ENCODE data around the gene SMYD1.

Gene SMYD1

DNA sequence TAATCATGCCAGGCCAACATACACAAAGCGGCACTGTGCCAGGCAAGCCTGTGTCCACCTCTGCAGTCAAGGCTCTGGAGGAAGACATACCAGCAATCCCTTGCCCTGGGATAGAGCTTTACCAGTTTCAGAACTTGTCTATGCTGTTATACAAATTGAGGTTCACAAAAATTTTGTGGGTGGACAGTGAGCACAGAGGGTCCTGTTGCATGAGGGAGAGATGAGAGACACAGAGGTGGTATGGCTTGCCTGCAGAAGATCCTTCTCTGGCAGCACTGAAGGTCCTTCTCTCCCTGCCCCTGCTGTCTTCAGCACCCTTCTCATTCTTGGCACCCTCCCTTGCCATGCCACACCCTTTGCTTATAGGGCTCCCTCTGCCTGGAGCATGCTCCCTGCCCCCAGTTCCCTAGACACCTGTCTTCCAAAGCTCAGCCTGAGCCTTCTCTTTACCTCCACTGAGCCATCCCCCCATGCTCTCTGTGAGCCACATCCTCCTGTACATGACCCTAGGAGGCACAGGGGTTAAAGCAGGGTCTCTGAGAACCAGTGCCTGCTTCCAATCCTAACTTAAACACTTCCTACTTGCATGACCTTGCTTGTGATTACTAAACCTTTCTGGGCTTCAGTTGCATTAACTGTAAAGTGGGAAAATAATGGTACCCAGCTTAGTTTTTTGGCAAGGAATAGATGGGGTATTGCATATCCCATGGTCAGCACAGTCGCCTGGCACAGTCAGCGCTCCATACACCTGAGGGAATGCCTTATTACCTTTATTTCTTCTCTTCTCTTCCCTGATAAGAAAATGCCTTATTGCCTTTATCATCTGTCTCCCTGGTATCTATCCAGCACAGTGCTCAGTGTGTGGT is 59.4 kb downstream of the SMYD1 start:
- TF ChIP-seq, protein P1, sequence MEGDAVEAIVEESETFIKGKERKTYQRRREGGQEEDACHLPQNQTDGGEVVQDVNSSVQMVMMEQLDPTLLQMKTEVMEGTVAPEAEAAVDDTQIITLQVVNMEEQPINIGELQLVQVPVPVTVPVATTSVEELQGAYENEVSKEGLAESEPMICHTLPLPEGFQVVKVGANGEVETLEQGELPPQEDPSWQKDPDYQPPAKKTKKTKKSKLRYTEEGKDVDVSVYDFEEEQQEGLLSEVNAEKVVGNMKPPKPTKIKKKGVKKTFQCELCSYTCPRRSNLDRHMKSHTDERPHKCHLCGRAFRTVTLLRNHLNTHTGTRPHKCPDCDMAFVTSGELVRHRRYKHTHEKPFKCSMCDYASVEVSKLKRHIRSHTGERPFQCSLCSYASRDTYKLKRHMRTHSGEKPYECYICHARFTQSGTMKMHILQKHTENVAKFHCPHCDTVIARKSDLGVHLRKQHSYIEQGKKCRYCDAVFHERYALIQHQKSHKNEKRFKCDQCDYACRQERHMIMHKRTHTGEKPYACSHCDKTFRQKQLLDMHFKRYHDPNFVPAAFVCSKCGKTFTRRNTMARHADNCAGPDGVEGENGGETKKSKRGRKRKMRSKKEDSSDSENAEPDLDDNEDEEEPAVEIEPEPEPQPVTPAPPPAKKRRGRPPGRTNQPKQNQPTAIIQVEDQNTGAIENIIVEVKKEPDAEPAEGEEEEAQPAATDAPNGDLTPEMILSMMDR (IDR thresholded peaks at IDR 0.05; ENCODE audit: extremely low read depth, missing control alignments): no peak
- DNase-seq (ENCODE audit: low spot score): no peak

DNA sequence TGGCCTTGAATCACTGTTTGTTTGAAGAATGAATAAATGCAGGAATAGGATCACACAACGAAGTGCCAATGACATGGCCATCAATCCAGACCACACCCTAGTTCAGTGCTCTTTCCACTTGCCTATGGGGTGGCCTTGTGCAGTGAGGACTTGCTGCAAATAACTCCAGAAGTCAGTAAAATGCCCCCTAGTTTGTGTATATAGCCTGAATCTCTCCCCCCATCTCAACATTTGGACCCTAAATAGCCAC is 59.9 kb downstream of the SMYD1 start:
- DNase-seq (ENCODE audit: low spot score): no peak

DNA sequence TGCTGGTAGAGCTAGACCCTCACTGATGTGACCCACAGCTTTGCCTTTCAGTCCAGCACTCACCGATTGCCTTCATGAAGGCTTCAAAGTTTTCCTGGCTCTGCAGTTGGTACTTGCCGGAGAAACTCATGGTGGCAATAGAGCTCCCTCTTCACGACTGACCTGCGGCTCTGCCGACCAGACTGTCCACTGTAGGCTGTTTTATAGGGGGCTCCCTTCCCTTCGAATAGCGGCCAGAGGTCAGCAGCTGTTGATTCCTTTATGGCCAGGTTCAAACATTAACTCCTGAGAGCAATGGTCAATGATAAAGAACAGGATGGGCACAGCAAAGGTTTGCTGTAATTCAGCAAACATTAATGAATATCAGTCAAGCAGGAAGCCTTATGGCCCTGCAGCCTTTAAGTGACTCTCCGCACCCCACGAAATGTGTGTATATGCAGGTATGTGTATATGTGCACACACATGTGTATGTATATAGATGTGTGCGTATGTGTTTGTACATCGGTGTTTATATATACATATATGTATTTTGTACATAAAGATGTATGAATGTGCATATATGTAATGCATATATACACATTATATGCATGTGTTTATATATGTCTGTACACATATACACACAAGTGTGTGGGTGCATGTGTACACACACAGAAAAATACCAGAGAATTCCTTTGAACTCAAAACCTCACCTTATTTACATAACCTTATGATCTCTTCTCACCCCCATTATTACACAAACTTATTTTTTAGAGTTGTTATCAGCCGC is 60.4 kb downstream of the SMYD1 start, which contains the start of gene FABP1:
Gene FABP1, minus strand, starts transcription at position 175 of the 766 bp plus-strand sequence. Its CDS starts 45 bp downstream, at position 130.
- TF ChIP-seq, protein P1 (IDR thresholded peaks at IDR 0.05; ENCODE audit: extremely low read depth, missing control alignments): no peak
- no peak for DNase-seq (ENCODE audit: low spot score)

More for the DNA sequence above, 59.9 kb downstream of the SMYD1 start:
- TF ChIP-seq, protein P1 (IDR thresholded peaks at IDR 0.05; ENCODE audit: extremely low read depth, missing control alignments): no peak

DNA sequence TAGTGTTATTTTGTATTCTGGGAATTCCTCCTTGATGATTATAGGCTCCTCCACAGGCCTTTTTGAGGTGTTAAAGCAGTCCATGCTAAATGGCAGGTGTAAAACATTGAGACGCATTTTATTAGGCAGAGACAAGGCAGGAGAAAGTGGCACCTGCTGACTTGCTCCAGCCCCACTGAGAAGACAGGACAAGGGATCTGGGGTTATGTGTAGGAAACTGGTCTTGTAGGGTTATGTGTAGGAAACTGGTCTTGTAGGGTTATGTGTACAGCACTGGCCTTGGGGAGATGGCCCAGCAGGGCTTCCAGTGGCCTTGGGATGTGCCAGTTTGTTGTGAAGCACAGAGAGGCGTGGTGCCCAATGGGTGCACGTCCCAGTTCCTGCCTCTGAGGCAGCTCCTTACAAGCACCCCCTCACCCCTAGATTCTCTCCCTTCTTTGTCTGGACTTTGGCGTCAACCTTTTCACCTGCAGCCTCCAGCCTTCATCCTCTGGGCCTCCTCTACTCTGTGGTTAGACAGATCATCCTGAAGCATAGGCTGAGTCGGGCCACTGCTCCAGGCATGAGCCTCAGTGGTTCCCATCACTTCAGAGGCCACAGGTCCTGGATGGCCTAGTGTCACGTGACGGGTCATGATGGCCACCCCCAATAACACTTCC is 61.2 kb downstream of the SMYD1 start:
- TF ChIP-seq, protein P1 (IDR thresholded peaks at IDR 0.05; ENCODE audit: extremely low read depth, missing control alignments): no peak
- no peak for DNase-seq (ENCODE audit: low spot score)

DNA sequence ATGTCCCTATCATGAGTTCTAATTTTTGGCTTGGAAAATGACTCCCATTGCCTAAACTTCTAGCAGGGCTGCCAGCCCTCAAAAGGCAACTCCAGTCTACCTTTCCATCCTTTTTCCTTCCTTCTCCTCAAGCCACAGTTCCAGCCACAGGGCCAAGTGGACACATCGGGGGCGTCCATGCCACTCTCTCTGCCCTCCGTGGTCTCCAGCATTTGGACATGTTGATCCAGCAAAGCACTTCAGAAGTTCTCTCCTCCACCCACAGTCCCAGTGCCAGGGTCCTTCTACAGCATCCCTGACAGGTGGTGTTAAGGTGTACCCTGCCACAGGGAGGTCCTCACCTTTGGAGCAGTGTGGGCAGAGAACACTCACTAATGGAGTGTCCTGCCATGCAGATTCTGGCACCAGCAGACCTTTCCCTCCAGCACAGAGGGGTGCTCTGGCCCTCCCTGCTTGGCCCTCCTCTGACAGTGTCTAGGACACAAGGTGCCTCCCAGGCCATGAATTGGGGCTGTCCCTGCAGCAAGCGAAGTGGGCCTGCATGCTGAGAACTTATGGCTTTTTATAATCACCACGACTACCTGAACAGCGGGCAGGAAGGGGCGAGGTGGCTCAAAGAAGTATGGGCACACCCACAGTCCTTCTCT is 61.8 kb downstream of the SMYD1 start:
- TF ChIP-seq, protein P1 (IDR thresholded peaks at IDR 0.05; ENCODE audit: extremely low read depth, missing control alignments): no peak
- no peak for DNase-seq (ENCODE audit: low spot score)

DNA sequence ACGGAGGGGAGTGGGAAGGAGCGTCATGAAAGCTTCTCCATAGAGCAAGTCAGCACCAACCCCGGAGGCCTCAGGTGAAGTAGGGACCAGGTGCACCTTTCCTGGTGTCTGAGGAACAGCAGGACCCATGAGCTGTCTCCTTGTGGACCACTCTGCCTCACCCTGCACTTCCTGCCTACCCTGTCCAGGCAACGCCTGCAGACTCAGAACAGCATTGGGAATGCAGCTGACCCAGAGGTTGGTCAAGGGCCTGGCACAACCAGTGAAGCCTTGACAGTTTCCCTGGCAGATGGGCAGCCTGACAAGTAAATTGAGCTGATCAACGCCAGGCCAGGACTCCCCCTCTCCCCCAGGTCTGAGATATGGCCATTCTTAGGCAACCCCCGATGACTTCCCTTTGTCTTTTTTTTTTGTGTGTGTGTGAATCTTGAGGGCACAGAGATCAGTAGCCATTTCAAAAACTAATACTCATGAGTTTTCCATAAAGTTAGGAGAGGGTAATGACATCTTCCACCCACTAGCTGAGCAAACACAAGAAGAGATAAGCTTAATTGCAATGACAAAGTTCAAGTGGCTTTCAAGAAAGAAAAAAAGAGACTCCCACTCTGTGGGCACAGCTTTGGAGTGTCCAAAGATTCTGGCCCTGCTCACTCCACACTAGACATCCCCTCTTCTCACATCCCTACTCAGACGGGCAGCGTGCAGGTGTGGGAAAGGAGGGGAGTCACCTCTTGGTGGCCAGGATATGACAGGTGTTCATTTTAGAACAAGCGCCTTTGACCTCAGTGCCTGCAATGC is 63.8 kb downstream of the SMYD1 start:
- TF ChIP-seq, protein P1 (IDR thresholded peaks at IDR 0.05; ENCODE audit: extremely low read depth, missing control alignments): no peak
- no peak for DNase-seq (ENCODE audit: low spot score)

Measured in GM20000 (cell line).